ENCODE data around the gene CWC25. TPM values are rescaled to one million over a fixed set of nuclear protein-coding genes. Genes with fewer than 3 reads are reported as not detected.

The CWC25 gene
- total and polyA plus RNA-seq, 2 of the 13 experiments (the other 11 are each of a cell fraction or from before 2014, with no cell fraction given), result 15.6 to 22.7 TPM

GRCh38 chr17:38815576-38816193 lies 9.4 kb downstream of the CWC25 start:
- no peak for FAIRE-seq
- H4K20me1 ChIP-seq (ENCODE audit: insufficient read depth, low read length), result no peaks in the 10 kb centered on the region
- 96% methylated on average over 8 of the region's 8 CpGs for WGBS (ENCODE audit: low lambda C conversion rate)
- TF ChIP-seq DRAP1 (CRISPR knock-in tag; IDR thresholded peaks at IDR 0.05) (no peak), PHF8 (CRISPR knock-in tag; IDR thresholded peaks at IDR 0.05) (no peak), SMC3 (IDR thresholded peaks at IDR 0.05; ENCODE audit: low read length) (peak; percentile 19; the same call in 1 of the 2 replicates), ARID3A (IDR thresholded peaks at IDR 0.05; ENCODE audit: low read depth, low read length) (0 out of 2 replicates have a peak, but pooled peaks have one; percentile 16), SKI (IDR thresholded peaks at IDR 0.05; ENCODE audit: partially characterized antibody) (no peak), RNF2 (conservative IDR thresholded peaks at IDR 0.05; ENCODE audit: low read depth) (no peak), ZBTB8A (CRISPR knock-in tag; IDR thresholded peaks at IDR 0.05; ENCODE audit: borderline replicate concordance, low read depth) (no peak), ZNF143 (CRISPR knock-in tag; IDR thresholded peaks at IDR 0.05) (no peak), IKZF5 (CRISPR knock-in tag; IDR thresholded peaks at IDR 0.05) (no peak)
- no peaks in the 10 kb centered on the region for H3K9me3 ChIP-seq (ENCODE audit: low read length)
- H3K27me3 ChIP-seq (ENCODE audit: control insufficient read depth in 1 of 2, insufficient read depth in 2 of 2, low read length in 2 of 2), result no peaks in the 10 kb centered on the region
- no peaks in the 10 kb centered on the region for H3K4me1 ChIP-seq (ENCODE audit: insufficient read depth, low read length)
- POLR2A ChIA-PET, result no interaction called here
- intact Hi-C loops (cut with micrococcal nuclease; ENCODE audit: unreplicated experiment), result no loop called here
- H3K9ac ChIP-seq (ENCODE audit: insufficient read depth, low read depth, low read length), result no peak overlapping the region
- peaks cover 25 to 66% of the 10 kb centered on the region in 2 experiments for H3K36me3 ChIP-seq (replicated peaks in 1 of 2; ENCODE audit: control insufficient read depth in 1 of 2, insufficient read depth in 2 of 2, low read length in 2 of 2)
- DNase-seq (ENCODE audit: low spot score), result no peak
- H3K4me3 ChIP-seq (replicated peaks in 1 of 3; ENCODE audit: insufficient read depth in 1 of 3, low read depth in 2 of 3, low read length in 3 of 3), result no peak overlapping the region
- H3K79me2 ChIP-seq (ENCODE audit: insufficient read depth, low read length), result peaks cover 5% of the 10 kb centered on the region
- no peak overlapping the region for H2AFZ ChIP-seq (ENCODE audit: low read length)
- in situ Hi-C loops (cut with HindIII; ENCODE audit: extremely low pct_ligation_motif_present, low pct_unique_long_range_greater_than_20kb), result no loop called here
- ATAC-seq, result peak; percentile 34; the same call in 2 of the 3 replicates
- CTCF ChIA-PET (ENCODE audit: low intra/inter-chr PET ratio, low total read pairs), result no interaction called here
- BruUV-seq (replicated peaks), result no TSS peak
- no peak overlapping the region for H3K4me2 ChIP-seq (ENCODE audit: low read depth, low read length)
- no peak overlapping the region for H3K27ac ChIP-seq (ENCODE audit: extremely low read length, insufficient read depth, low read length)

Measured in HepG2 (cell line).